Common myeloid progenitor, CD34-positive (primary cell): ENCODE data around the gene WDR70.
"Not testable (repeated sequence)": the region's sequence is repeated elsewhere in the genome, so short reads cannot be mapped to it uniquely, and the experiment has no call there.

Source experiments
- CTCF ChIA-PET: fragments of 350-600 bp; sonication (Branson Sonifier 250); formaldehyde crosslinking; loops from one replicate; lab custom pipeline; 2021; ENCODE audit warnings: antibody characterized with exemption; lab: Charles Lee
- POLR2A ChIA-PET: fragments of 350-600 bp; sonication (Branson Sonifier 250); formaldehyde crosslinking; loops from one replicate; lab custom pipeline; 2021; ENCODE audit warnings: antibody characterized with exemption; lab: Charles Lee
- DNase-seq, 3 donors: peaks; one replicate each; pipeline versions ENCODE4 v3.0.0 to v3.0.0-alpha.2; 2013
- H3K27ac ChIP-seq, 2 experiments: 1 replicate in 1 of 2; 2 replicates in 1 of 2; pipeline ENCODE4 v1.7.0; 2013; ENCODE audit warnings: inconsistent platforms in 2 of 2, low read length in 2 of 2, mild to moderate bottlenecking in 2 of 2, low read depth in 1 of 2, moderate library complexity in 1 of 2; ENCODE audit not compliant: severe bottlenecking in 2 of 2, insufficient read depth in 1 of 2, poor library complexity in 1 of 2
- H3K27me3 ChIP-seq, 5 experiments: replicated peaks in 2 of 5; 1 replicate in 3 of 5; 2 replicates in 2 of 5; pipeline versions ENCODE4 v1.6.1 to v1.7.0; 2013; ENCODE audit warnings: low read length in 4 of 5, mild to moderate bottlenecking in 2 of 5, moderate library complexity in 2 of 5, inconsistent platforms in 1 of 5; ENCODE audit not compliant: insufficient read depth in 5 of 5, control insufficient read depth in 4 of 5
- H3K36me3 ChIP-seq, 4 experiments: 1 replicate in 2 of 4; 2 replicates in 2 of 4; pipeline versions ENCODE4 v1.6.1 to v1.7.0; 2013; ENCODE audit warnings: low read length in 3 of 4, control low read depth in 1 of 4, mild to moderate bottlenecking in 1 of 4; ENCODE audit not compliant: control insufficient read depth in 4 of 4, insufficient read depth in 4 of 4
- H3K4me1 ChIP-seq, 4 experiments: 1 replicate in 3 of 4; 2 replicates in 1 of 4; pipeline versions ENCODE4 v1.6.1 to v1.7.1; 2013; ENCODE audit warnings: low read length in 3 of 4, mild to moderate bottlenecking in 3 of 4, control low read depth in 1 of 4, inconsistent platforms in 1 of 4, moderate library complexity in 1 of 4; ENCODE audit not compliant: control insufficient read depth in 4 of 4, insufficient read depth in 4 of 4; ENCODE audit errors: control extremely low read depth in 1 of 4
- H3K4me3 ChIP-seq, 7 experiments: 1 replicate in 4 of 7; 2 replicates in 3 of 7; pipeline versions ENCODE4 v1.5.1 to v1.7.0; 2013; ENCODE audit warnings: mild to moderate bottlenecking in 7 of 7, low read length in 6 of 7, moderate library complexity in 6 of 7, inconsistent platforms in 2 of 7, low read depth in 2 of 7, control low read depth in 1 of 7; ENCODE audit not compliant: insufficient read depth in 4 of 7, control insufficient read depth in 1 of 7; ENCODE audit errors: extremely low read depth in 1 of 7
- H3K9me3 ChIP-seq, 5 experiments: 1 replicate in 4 of 5; 2 replicates in 1 of 5; pipeline versions ENCODE4 v1.6.1 to v1.7.1; 2013; ENCODE audit warnings: low read length in 4 of 5, mild to moderate bottlenecking in 2 of 5, inconsistent platforms in 1 of 5, low read depth in 1 of 5, moderate library complexity in 1 of 5; ENCODE audit not compliant: control insufficient read depth in 4 of 5, insufficient read depth in 2 of 5; ENCODE audit errors: control extremely low read depth in 1 of 5
- WGBS: methylation state at CpG from one replicate; pipeline ENCODE4 v1.1.5; 2013; ENCODE audit not compliant: insufficient coverage; 5-methylcytosine and 5-hydroxymethylcytosine counted together

WDR70 gene

GRCh38 chr5:37640088-37640487, 261.0 kb downstream of the WDR70 start:
- ChIA-PET CTCF (interaction anchor here (1.0 kb wide), 1 partner anchor 22 kb away, joined by 4 read pairs; no protein-coding TSS in a partner anchor), POLR2A (no interaction called here)
- 100% methylated on average over 1 of the region's 2 CpGs for WGBS
- Histone ChIP-seq H3K27ac (no peak overlapping the region), H3K4me3 (no peak overlapping the region), H3K36me3 (no peaks in the 10 kb centered on the region), H3K27me3 (no peaks in the 10 kb centered on the region), H3K9me3 (peaks cover 0 to 12% (median 0%) of the 10 kb centered on the region in 5 experiments), H3K4me1 (no peaks in the 10 kb centered on the region)
- no peak for DNase-seq

- ChIA-PET POLR2A (no interaction called here), CTCF (no interaction called here)
- H3K27ac ChIP-seq: no peak overlapping the region
- no peaks in the 10 kb centered on the region for H3K36me3 ChIP-seq
- H3K9me3 ChIP-seq: peaks cover 0 to 25% (median 4%) of the 10 kb centered on the region in 5 experiments
- no peaks in the 10 kb centered on the region for H3K27me3 ChIP-seq
- H3K4me1 ChIP-seq: no peaks in the 10 kb centered on the region
- DNase-seq: no peak
- WGBS: 80% methylated on average over 1 of the region's 1 CpG
- no peak overlapping the region for H3K4me3 ChIP-seq
These were observed 262.8 kb downstream of the WDR70 start for GRCh38 chr5:37641933-37642332.

GRCh38 chr5:37645707-37646106, 266.6 kb downstream of the WDR70 start:
- no peak overlapping the region for H3K4me3 ChIP-seq

GRCh38 chr5:37654566-37654965, 275.4 kb downstream of the WDR70 start:
- H3K27ac ChIP-seq, H3K4me1 ChIP-seq, H3K4me3 ChIP-seq, H3K27me3 ChIP-seq, POLR2A ChIA-PET, CTCF ChIA-PET, H3K36me3 ChIP-seq, DNase-seq: not testable (repeated sequence)
- 100% methylated on average over 1 of the region's 1 CpG for WGBS
- peaks cover 0 to 12% (median 3%) of the 10 kb centered on the region in 5 experiments for H3K9me3 ChIP-seq

More at GRCh38 chr5:37645707-37646106, 266.6 kb downstream of the WDR70 start:
- peak in 2 of 3 donors; percentile 6 to 18 for DNase-seq
- no peaks in the 10 kb centered on the region for H3K4me1 ChIP-seq
- H3K36me3 ChIP-seq: no peaks in the 10 kb centered on the region
- CTCF ChIA-PET: no interaction called here
- H3K27ac ChIP-seq: no peak overlapping the region
- H3K9me3 ChIP-seq: peaks cover 0 to 31% (median 6%) of the 10 kb centered on the region in 5 experiments
- no CpG with 5 or more reads among the region's 1 CpG for WGBS
- H3K27me3 ChIP-seq: no peaks in the 10 kb centered on the region
- POLR2A ChIA-PET: no interaction called here

GRCh38 chr5:37657046-37657445, 277.9 kb downstream of the WDR70 start:
- Histone ChIP-seq H3K36me3 (peaks cover 0 to 4% (median 2%) of the 10 kb centered on the region in 4 experiments), H3K9me3 (peaks cover 0 to 10% (median 3%) of the 10 kb centered on the region in 5 experiments), H3K27ac (no peak overlapping the region), H3K4me3 (no peak overlapping the region), H3K27me3 (no peaks in the 10 kb centered on the region), H3K4me1 (peaks cover 0 to 3% (median 0%) of the 10 kb centered on the region in 4 experiments)
- POLR2A ChIA-PET: no interaction called here
- no peak for DNase-seq
- CTCF ChIA-PET: interaction anchor here (1.4 kb wide), 1 partner anchor 13 kb away, joined by 3 read pairs; no protein-coding TSS in a partner anchor
- WGBS: 72% methylated on average over 4 of the region's 4 CpGs

- peaks cover 0 to 9% (median 3%) of the 10 kb centered on the region in 5 experiments for H3K9me3 ChIP-seq
- no peak overlapping the region for H3K27ac ChIP-seq
- peaks cover 0 to 3% (median 1%) of the 10 kb centered on the region in 4 experiments for H3K4me1 ChIP-seq
- H3K36me3 ChIP-seq: peaks cover 0 to 4% (median 2%) of the 10 kb centered on the region in 4 experiments
- ChIA-PET POLR2A (no interaction called here), CTCF (no interaction called here)
- H3K4me3 ChIP-seq: no peak overlapping the region
- WGBS: 100% methylated on average over 2 of the region's 2 CpGs
- H3K27me3 ChIP-seq: no peaks in the 10 kb centered on the region
- DNase-seq: no peak
These were observed 279.3 kb downstream of the WDR70 start for GRCh38 chr5:37658440-37658839.

- POLR2A ChIA-PET: no interaction called here
These were observed 281.2 kb downstream of the WDR70 start for GRCh38 chr5:37660319-37660718.

More at GRCh38 chr5:37660319-37660718, 281.2 kb downstream of the WDR70 start:
- Histone ChIP-seq H3K27ac (no peak overlapping the region), H3K9me3 (peaks cover 0 to 2% (median 0%) of the 10 kb centered on the region in 5 experiments), H3K36me3 (peaks cover 0 to 4% (median 1%) of the 10 kb centered on the region in 4 experiments), H3K4me3 (no peak overlapping the region), H3K4me1 (peaks cover 0 to 3% (median 1%) of the 10 kb centered on the region in 4 experiments), H3K27me3 (no peaks in the 10 kb centered on the region)
- DNase-seq: no peak
- CTCF ChIA-PET: no interaction called here
